Kidney capillary endothelial cell (primary cell): ENCODE results near the gene MINPP1.
"Not testable (repeated sequence)": the region's sequence is repeated elsewhere in the genome, so short reads cannot be mapped to it uniquely, and the experiment has no call there.

Experiments used
- DNase-seq: peaks from one replicate; pipeline ENCODE4 v3.0.0-alpha.2; 2018; ENCODE audit warnings: low spot score

The MINPP1 gene

GRCh38 chr10:87504640-87505365 lies at the start of gene MINPP1:
Gene MINPP1 (plus strand): TSS chr10:87504893. CDS start chr10:87504916, 23 bp downstream.
- DNase-seq: peak; percentile 79

DNA sequence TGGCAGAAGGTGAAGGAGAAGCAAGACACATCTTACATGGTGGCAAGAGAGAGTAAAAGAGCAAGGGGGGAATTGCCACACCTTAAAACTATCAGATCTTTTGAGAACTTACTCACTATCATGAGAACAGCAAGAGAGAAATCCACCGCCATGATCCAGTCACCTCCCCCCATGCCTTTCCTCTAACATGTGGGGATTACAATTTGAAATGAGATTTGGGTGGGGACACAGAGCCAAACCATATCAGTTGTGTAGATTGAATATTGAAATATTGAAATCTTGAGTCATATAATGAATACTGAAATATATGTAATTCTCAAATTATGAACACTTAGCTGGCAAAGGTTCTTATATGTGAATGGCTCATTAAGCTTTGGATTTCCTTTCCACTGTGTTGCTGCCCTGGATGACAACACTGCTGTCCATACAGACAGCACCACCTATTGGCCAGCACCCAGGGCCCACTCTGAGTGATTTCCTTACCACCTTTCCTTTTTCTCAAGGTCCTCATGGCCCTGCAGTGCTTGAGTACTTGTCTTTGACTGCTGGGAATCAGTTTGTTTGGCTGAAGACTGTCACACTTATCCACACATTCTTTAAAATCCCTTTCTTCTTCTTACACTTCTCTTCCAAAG lies 48.0 kb upstream of the MINPP1 start:
- not testable (repeated sequence) for DNase-seq

DNA sequence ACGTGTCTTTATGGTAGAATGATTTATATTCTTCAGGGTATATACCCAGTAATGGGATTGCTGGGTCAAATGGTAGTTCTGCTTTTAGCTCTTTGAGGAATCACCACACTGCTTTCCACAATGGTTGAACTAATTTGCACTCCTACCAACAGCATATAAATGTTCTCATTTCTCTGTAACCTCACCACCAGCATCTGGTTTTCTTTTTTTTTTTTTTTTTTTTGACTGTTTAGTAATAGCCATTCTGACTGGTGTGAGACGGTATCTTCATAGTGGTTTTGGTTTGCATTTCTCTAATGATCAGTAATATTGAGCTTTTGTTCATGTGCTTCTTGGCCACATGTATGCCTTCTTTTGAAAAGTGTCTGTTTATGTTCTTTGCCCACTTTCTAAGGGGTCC lies 42.9 kb upstream of the MINPP1 start:
- DNase-seq: not testable (repeated sequence)

DNA sequence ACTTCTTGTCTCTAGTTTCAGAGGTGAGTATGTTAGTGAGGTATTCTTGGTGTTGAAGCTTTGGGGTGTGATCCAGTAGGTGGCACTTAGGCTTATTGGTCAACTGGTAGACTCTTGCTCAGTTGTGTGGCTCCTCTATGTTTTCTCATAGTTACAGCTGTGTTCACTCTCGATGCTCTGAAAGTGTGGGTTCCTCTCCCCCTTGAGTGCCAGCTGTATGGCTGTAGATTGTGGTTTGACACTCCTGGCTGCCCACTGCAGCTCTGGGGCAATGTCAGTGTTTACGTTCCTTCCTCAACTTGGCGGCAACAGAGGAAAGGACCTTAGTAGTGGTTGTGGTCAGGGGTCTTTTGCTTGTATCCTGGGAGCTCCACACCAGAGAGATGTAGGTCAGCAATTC lies 37.8 kb upstream of the MINPP1 start:
- not testable (repeated sequence) for DNase-seq

- DNase-seq: not testable (repeated sequence)
These were observed 16.0 kb upstream of the MINPP1 start for GRCh38 chr10:87488733-87489132.

DNA sequence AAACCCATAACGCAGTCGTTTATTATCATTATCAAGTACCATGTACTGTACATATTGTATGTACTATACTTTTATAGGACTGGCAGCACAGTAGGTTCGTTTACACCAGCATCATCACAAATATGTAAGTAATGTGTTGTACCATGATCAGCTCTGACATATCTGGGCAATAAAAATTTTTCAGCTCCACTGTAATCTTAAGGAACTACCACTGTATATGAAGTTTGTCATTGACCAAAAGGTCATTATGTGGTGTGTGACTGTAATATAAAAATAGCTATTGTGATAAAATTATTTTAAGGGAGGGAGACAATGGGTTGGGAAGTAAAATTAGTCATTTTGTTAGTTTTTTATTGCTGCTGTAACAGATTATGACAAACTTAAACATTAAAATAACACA lies 14.4 kb upstream of the MINPP1 start:
- DNase-seq: not testable (repeated sequence)

DNA sequence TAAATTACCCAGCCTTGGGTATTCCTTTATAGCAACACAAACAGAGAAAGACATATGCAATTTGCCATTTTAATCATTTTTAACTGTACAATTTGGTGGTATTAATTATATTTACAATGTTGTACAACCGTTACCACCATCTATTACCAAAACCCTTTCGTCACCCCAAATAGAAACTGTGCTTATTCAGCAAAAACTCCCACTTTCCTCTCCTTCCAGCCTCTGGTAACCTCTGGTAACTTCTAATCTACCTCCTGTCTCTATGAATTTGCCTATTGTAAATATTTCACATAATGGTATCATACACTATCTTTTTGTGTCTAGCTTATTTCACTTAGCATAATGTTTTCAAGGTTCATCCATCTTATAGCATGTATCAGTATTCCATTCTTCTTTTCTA lies 12.2 kb upstream of the MINPP1 start:
- DNase-seq: not testable (repeated sequence)

GRCh38 chr10:87495446-87495845 lies 9.2 kb upstream of the MINPP1 start:
- DNase-seq: not testable (repeated sequence)

- DNase-seq: not testable (repeated sequence)
These were observed 7.3 kb upstream of the MINPP1 start for GRCh38 chr10:87497386-87497785.

DNA sequence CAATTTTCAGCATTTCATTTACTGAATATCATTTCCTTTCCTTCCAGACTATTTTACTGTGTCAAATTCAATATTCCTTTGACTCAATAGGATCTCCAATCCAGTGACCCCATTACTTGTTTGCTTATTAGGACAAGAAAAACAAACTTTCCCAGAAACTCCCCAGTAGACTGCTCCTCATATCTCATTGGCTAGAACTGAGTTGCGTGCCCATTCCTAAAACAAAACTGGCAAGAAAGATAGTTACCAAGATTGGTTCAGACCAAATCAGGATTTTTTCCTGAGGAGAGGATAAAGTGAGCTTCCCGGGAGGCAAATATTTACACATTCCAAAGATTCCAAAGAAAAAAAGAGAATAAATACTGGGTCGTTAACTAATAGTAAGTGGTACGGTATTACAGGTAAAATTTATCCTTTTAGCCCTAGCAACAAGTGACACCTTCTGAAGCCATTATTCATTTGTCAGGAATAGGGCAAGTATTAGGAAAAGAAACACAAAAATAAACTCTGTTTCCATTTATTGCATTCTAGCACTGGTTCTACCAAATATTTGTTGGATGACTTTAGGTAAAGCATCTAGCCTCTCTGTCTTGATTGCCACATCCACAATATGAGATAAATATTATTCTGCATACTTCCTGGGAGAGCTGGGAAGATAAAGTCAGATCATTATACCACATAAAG lies 6.4 kb upstream of the MINPP1 start:
- not testable (repeated sequence) for DNase-seq

DNA sequence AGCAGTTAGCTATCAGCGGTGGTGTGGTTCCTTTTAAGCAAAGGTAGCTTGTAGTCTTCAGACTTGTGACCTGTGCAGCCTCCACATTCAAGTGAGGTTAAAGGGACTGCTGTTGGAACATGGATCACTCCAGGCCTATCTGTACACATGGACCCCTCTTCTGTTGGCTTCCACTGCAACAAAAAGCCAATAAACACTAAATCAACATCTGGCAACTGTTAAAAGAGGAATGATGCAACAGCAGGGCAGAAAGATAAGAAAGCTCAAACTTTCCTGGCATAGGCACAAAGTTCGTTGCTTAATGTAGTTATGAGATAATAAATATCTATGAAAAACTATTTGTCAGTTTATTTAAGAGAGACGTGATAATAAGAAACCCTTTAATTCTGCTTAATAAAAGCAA lies 4.0 kb upstream of the MINPP1 start:
- DNase-seq: no peak

GRCh38 chr10:87503401-87503800 lies 1.3 kb upstream of the MINPP1 start:
- DNase-seq: no peak

- DNase-seq: no peak
These were observed 807 bp upstream of the MINPP1 start for GRCh38 chr10:87503886-87504285.

DNA sequence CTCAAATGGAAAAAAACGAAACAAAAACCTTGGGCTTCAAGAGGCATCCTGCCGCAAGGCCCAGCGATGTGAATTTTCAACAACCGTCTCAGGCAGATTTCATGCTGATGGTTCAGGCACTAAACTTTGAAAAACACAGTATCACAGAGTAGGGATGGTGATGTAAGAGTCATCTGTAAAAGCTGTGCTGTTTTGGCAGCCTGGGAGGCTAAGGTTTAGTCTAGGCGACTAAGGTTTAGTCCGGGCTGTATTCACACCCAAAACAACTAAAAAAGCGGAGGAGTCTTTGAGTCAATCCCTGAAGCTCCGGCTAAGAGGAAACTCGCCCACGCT lies 420 bp upstream of the MINPP1 start:
- no peak for DNase-seq

- DNase-seq: peak; percentile 67
These were observed 846 bp downstream of the MINPP1 start for GRCh38 chr10:87505366-87506111.

GRCh38 chr10:87506956-87507355 lies 2.3 kb downstream of the MINPP1 start:
- no peak for DNase-seq

DNA sequence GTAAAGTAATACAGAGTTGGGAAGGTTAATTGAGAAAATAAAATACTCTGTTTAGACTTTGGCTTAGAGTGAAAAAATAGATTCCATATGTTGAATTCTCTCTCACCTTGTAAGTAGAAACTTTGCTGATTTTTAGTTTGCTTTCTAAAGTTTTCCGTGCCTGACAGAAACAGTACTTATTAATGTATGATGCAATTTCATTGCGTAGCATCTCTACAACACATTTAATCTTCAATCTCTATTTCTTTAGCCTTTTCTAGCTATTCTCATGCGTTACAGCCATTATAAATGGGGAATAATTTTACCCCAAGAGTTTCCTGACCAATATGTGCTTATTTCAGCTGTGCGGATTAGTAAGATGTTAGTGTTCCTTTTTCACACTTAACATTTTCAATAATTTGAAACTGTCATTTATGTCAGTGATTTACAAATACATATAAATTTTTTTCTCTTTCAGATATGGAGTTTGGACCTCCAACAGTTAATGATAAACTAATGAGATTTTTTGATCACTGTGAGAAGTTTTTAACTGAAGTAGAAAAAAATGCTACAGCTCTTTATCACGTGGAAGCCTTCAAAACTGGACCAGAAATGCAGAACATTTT lies 3.3 kb downstream of the MINPP1 start:
- no peak for DNase-seq

DNA sequence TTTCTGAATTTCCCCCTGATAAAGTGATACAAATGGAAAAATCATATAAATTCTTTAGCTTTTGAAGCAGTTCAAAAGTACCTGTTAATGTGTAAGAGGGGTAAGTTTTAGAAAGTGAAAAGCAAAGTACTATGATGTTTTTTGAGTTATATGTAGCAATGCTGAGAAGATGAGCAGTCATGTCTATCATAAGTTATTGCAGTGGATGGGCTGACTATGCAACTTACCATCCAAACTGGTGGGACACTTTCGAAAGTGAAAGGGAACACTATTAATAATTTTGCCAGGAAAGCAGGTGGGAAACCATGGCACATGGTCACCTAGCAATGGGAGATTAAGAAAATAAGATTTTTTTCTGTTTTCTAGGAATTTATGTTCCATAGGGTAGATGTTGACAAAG lies 4.1 kb downstream of the MINPP1 start:
- DNase-seq: no peak

- DNase-seq: no peak
These were observed 5.3 kb downstream of the MINPP1 start for GRCh38 chr10:87510025-87510424.

DNA sequence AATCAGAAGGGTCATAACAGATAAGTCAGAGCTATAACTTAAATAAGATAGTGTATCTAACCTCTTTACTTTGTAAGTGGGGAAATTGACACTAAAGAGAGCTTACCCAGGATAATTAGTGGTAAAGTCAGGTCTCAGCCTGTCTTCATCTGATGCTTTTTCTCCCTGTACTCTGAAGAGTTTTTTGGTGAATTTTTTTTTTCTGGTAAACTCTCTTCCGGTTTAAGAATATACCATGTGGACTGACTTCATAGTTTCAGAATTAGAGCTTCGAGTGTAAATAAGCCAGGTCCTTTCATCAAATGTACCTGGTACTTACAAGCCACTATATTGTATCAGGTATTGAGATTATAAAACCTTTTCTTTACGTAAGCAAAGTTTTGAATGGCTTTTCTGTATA lies 6.8 kb downstream of the MINPP1 start:
- DNase-seq: no peak

DNA sequence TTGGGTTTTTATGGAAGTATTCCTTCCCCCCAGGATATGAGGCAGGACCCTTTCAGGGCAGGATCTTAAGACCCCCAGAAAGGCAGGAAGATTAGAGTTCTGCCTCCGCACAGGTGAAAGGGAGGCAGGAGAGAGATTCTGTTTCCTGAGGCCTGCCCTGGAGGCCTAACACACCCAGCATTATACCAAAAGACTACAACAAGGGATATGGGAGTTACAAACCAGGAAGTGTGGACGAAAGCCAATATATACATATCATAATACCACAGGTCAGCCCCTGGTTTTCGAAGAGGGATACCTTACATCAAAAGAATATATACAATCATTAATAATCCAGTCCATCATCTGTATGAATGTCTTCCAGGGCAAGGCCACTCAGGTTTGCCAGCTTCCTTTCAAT lies 14.2 kb downstream of the MINPP1 start:
- no peak for DNase-seq

GRCh38 chr10:87519582-87519981 lies 14.9 kb downstream of the MINPP1 start:
- no peak for DNase-seq
